Neural cell (in vitro differentiated cells): ENCODE results near the gene VWF.

Experiments used
- CTCF ChIP-seq: fragments of 450-650 bp; IDR thresholded peaks from 2 replicates; pipeline ENCODE4 v1.5.1; 2014; ENCODE audit warnings: antibody characterized with exemption, mild to moderate bottlenecking, moderate library complexity; ENCODE audit not compliant: poor library complexity, severe bottlenecking
- EP300 ChIP-seq: fragments of 450-650 bp; conservative IDR thresholded peaks from 2 replicates; pipeline ENCODE4 v1.6.1; 2014; ENCODE audit warnings: antibody characterized with exemption, mild to moderate bottlenecking, moderate library complexity; ENCODE audit not compliant: poor library complexity, severe bottlenecking
- EZH2 ChIP-seq: fragments of 200-600, 300-800 bp; shearing (Covaris generic), sonication (generic); IDR thresholded peaks from 2 replicates; pipeline ENCODE4 v1.6.1; 2014; ENCODE audit warnings: antibody characterized with exemption, low read length, borderline replicate concordance, mild to moderate bottlenecking; ENCODE audit not compliant: insufficient read depth, poor library complexity, severe bottlenecking
- MXI1 ChIP-seq: fragments of 450-650 bp; conservative IDR thresholded peaks from 2 replicates; pipeline ENCODE4 v1.6.1; 2014; ENCODE audit warnings: antibody characterized with exemption, mild to moderate bottlenecking; ENCODE audit not compliant: poor library complexity, severe bottlenecking
- POLR2AphosphoS5 ChIP-seq: IDR thresholded peaks from 2 replicates; pipeline ENCODE4 v1.6.1; 2012
- RAD21 ChIP-seq: fragments of 450-650 bp; conservative IDR thresholded peaks from 2 replicates; pipeline ENCODE4 v1.6.1; 2014; ENCODE audit warnings: antibody characterized with exemption, mild to moderate bottlenecking, moderate library complexity
- REST ChIP-seq: IDR thresholded peaks from 2 replicates; pipeline ENCODE4 v1.6.1; 2012; ENCODE audit warnings: borderline replicate concordance
- SMC3 ChIP-seq: fragments of 450-650 bp; conservative IDR thresholded peaks from 2 replicates; pipeline ENCODE4 v1.6.1; 2014; ENCODE audit warnings: antibody characterized with exemption, mild to moderate bottlenecking, moderate library complexity; ENCODE audit not compliant: poor library complexity
- TAF1 ChIP-seq: IDR thresholded peaks from 2 replicates; pipeline ENCODE4 v1.6.1; 2012; ENCODE audit warnings: low read depth

- TF ChIP-seq CTCF (no peak), POLR2AphosphoS5 (no peak), EP300 (no peak), REST (no peak), RAD21 (no peak), EZH2 (no peak), SMC3 (no peak), TAF1 (no peak), MXI1 (no peak)
Observed at GRCh38 chr12:5996459-5996858, 128.0 kb downstream of the VWF start.
